Measurements from ENCODE around the gene EYA3.
A peak's percentile ranks its signal among the peaks of the same experiment; 100 is the strongest.

EYA3 gene, protein sequence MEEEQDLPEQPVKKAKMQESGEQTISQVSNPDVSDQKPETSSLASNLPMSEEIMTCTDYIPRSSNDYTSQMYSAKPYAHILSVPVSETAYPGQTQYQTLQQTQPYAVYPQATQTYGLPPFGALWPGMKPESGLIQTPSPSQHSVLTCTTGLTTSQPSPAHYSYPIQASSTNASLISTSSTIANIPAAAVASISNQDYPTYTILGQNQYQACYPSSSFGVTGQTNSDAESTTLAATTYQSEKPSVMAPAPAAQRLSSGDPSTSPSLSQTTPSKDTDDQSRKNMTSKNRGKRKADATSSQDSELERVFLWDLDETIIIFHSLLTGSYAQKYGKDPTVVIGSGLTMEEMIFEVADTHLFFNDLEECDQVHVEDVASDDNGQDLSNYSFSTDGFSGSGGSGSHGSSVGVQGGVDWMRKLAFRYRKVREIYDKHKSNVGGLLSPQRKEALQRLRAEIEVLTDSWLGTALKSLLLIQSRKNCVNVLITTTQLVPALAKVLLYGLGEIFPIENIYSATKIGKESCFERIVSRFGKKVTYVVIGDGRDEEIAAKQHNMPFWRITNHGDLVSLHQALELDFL

GRCh38 chr1:28088168-28088961, at the start of gene EYA3:
Gene EYA3, minus strand, starts transcription at chr1:28088610. Its CDS starts 30,584 bp downstream, at chr1:28058026.
- DNase-seq, result peak; percentile 99

GRCh38 chr1:28136922-28137613, 48.7 kb upstream of the EYA3 start:
- no peak for DNase-seq

- no peak for DNase-seq
These were observed 47.9 kb upstream of the EYA3 start for GRCh38 chr1:28136169-28136921.

GRCh38 chr1:28135371-28136168, 47.2 kb upstream of the EYA3 start:
- no peak for DNase-seq

GRCh38 chr1:28134651-28135207, 46.3 kb upstream of the EYA3 start:
- DNase-seq, result no peak

DNA sequence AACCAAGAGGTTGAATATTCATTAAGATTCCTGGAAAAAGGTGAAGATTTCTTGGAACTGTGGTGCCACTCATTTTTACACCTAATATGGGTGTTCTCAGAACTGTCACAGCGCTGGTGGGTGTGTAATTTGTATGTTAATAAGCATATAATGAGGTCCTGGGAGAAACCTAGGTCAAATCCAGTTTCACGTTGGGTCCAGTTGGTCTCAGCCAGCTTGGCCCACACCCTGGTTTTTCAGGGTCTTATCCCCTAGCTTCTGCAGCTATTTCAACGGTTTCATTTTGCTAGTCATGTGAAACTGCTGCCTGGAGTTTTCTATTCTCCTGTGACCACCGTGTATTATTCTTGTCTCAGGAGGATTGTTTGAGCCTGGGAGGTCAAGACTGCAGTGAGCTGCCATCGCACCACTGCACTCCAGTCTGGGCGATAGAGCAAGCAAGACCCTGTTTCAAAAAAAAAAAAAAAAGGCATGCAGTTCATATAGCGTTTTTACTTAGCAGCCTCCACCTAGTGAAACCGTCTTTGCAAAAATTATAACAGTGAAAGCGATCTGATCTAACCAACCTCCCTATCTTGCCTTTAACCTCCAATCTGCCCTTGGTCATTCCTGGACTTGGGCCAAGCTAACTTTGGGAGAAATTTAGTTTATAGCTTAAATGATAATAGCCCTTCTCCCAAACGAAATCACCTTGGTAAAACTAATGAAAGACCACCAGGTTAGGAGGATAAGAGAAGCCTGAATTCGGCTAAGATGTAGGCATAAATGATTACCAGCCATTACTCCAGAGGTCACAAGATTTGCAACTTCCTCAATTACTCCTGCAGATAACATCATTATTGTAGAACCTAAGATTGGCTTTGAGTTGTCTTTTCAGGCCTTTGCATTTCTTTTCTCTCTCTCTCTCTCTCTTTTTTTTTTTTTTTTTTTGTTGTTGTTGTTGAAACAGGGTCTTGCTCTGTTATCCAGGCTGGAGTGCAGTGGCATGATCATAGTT, 44.1 kb upstream of the EYA3 start:
- DNase-seq, result no peak

DNA sequence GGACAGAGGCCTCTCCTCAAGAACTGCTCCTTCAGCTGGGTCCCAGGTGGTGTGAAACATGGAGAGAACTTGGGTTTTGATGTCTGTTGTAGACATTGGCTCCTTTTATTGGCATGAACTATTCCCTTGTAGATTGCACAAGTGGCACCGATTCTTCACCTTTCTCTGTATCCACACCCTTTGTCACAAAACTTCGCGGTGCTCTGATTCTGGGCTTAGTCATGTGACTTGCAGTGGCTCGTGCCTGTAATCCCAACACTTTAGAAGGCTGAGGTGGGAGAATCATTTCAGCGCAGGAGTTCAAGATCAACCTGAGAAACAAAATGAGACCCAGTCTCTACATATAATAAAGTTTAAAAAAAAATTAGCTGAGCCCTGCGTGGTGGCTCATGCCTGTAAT, 42.5 kb upstream of the EYA3 start:
- no peak for DNase-seq

DNA sequence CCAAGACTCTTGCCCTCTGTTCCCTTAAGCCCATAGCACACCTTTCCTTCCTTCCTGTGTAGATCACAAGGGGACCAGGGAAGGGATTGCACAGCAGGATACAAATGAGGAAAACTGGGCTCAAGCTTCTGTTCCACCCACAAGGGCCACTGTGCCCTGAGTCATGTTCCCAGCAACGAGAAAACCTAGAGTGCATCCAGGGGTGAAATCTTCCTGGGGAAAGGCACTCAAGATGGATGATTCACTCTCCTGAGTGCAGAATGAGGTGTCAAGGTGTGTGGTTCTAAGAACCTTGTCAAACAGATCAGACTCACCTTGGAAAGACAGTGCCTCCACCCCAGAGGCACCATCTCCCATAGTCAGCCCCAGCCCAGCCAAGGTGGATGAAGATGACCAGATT, 40.7 kb upstream of the EYA3 start:
- no peak for DNase-seq

- no peak for DNase-seq
These were observed 39.3 kb upstream of the EYA3 start for GRCh38 chr1:28127617-28128257.

DNA sequence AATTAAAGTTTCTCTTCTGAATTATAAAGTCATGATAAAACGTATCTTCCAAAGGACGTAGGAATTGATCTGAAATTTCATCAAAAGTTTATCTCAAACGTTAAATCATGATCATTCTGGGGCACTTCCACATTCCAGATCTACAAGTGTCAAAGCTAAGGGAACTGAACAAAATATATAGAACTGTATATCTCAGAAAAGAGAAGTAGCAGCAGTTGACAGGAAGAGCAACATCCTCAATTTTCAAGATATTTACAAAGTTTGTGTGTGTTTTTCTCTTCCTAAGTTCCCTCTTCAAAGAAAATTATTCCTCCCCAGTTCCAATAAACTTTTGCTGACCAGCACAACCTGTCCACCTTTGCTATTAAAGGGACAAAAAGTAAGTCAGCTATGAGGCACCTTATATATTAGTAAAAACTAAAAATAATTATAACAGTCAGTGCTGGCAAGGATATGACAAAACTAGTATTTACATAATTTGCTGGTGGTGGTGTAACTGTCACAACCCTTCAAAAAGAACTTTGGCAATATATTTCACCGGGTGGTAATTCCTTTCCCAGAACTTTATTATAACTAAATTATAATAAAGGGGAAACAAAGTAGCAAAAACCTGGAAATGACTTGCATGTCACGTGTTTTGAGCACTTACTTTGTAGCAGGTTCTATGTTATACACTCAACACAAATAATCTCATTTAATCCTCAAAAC, 38.5 kb upstream of the EYA3 start:
- no peak for DNase-seq

- no peak for DNase-seq
These were observed 37.8 kb upstream of the EYA3 start for GRCh38 chr1:28126212-28126611.

- DNase-seq, result no peak
These were observed 35.1 kb upstream of the EYA3 start for GRCh38 chr1:28123461-28123961.

DNA sequence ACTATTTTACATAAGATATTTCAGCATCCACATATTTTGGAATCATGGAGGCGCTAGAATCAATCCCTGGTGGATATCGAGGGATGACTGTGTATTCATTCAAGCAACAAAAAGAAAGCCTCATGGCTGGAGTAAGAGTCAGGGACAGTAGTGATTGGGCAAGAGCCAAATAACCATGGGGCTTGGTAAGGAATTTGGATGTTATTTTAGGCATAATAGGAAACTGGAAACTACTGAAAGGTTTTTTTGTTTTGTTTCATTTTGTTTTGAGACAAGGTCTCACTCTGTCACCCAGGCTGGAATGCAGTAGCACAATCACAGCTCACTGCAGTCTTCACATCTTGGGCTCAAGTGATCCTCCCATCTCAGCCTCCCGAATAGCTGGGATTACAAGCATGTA, 33.8 kb upstream of the EYA3 start:
- no peak for DNase-seq

GRCh38 chr1:28119556-28119955, 31.1 kb upstream of the EYA3 start:
- DNase-seq, result no peak

GRCh38 chr1:28118640-28119307, 30.4 kb upstream of the EYA3 start:
- no peak for DNase-seq

GRCh38 chr1:28115267-28115666, 26.9 kb upstream of the EYA3 start:
- peak; percentile 45 for DNase-seq

DNA sequence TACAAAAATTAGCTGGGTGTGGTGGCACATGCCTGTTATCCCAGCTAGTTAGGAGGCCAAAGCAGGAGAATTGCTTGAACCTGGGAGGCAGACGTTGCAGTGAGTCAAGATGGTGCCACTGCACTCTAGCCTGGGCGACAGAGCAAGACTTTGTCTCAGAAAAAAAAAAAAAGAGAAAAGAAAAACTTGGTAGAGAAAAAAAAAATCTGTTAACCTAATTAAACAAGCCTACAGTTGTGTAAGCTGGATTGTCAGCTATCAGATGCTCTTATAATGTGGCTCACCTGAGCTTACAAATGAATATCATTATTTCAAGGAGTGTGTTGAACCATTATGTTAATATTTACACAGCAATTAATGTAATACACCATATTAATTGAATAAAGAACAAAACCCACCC, 26.4 kb upstream of the EYA3 start:
- no peak for DNase-seq

GRCh38 chr1:28113242-28113572, 24.8 kb upstream of the EYA3 start:
- no peak for DNase-seq

Measured in stimulated activated CD4-positive, alpha-beta T cell treated with anti-CD3 and anti-CD28 coated beads, Interleukin-1b, Interleukin-23, amount 100 ng/mL, for 48 hours (primary cell).